MG63 (cell line): ENCODE measurements around the gene ACKR2. TPM values are rescaled to one million over a fixed set of nuclear protein-coding genes. Genes with fewer than 3 reads are reported as not detected.

Source experiments
- DNase-seq: peaks from one replicate; pipeline ENCODE4 v3.0.0-alpha.2; 2020
- H3K27me3 ChIP-seq: fragments of 250-450 bp; sonication (Bioruptor Pico); 2 replicates; pipeline ENCODE4 v1.5.1; 2020; ENCODE audit warnings: mild to moderate bottlenecking, moderate library complexity
- H3K36me3 ChIP-seq: fragments of 250-450 bp; sonication (Bioruptor Pico); 2 replicates; pipeline ENCODE4 v1.5.1; 2020; ENCODE audit warnings: mild to moderate bottlenecking, moderate library complexity
- H3K4me3 ChIP-seq: fragments of 250-450 bp; sonication (Bioruptor Pico); 2 replicates; pipeline ENCODE4 v1.5.1; 2020; ENCODE audit warnings: mild to moderate bottlenecking, moderate library complexity
- H3K9me3 ChIP-seq: fragments of 250-450 bp; sonication (Bioruptor Pico); 2 replicates; pipeline ENCODE4 v1.5.1; 2020; ENCODE audit warnings: mild to moderate bottlenecking, moderate library complexity
- total RNA-seq: library from RNA; depleted of rRNA; stranded (reverse); fragments of >200 nt; shearing (Covaris generic); gene quantifications from 2 replicates; pipeline ENCODE4 v1.2.3, GENCODE V29; 2014; ENCODE audit warnings: low replicate concordance

Gene ACKR2
- total RNA-seq, 1 experiment from 2014 or later = not detected

GRCh38 chr3:42887084-42887483 is 77.8 kb downstream of the ACKR2 start:
- no peak for DNase-seq
- Histone ChIP-seq H3K27me3 (no peaks in the 10 kb centered on the region), H3K9me3 (no peaks in the 10 kb centered on the region), H3K36me3 (no peaks in the 10 kb centered on the region), H3K4me3 (no peak overlapping the region)

- H3K27me3 ChIP-seq = no peaks in the 10 kb centered on the region
- no peaks in the 10 kb centered on the region for H3K36me3 ChIP-seq
- DNase-seq = no peak
- no peaks in the 10 kb centered on the region for H3K9me3 ChIP-seq
- no peak overlapping the region for H3K4me3 ChIP-seq
Measured at GRCh38 chr3:42891042-42891441, 81.8 kb downstream of the ACKR2 start.

- no peaks in the 10 kb centered on the region for H3K27me3 ChIP-seq
- no peaks in the 10 kb centered on the region for H3K9me3 ChIP-seq
- H3K36me3 ChIP-seq = no peaks in the 10 kb centered on the region
- DNase-seq = no peak
- no peak overlapping the region for H3K4me3 ChIP-seq
Measured at GRCh38 chr3:42892169-42892568, 82.9 kb downstream of the ACKR2 start.

GRCh38 chr3:42892807-42893206 is 83.6 kb downstream of the ACKR2 start:
- Histone ChIP-seq H3K9me3 (no peaks in the 10 kb centered on the region), H3K36me3 (no peaks in the 10 kb centered on the region), H3K27me3 (no peaks in the 10 kb centered on the region), H3K4me3 (no peak overlapping the region)
- DNase-seq = no peak

- DNase-seq = no peak
- H3K9me3 ChIP-seq = no peaks in the 10 kb centered on the region
- no peaks in the 10 kb centered on the region for H3K27me3 ChIP-seq
- H3K4me3 ChIP-seq = no peak overlapping the region
- H3K36me3 ChIP-seq = no peaks in the 10 kb centered on the region
Measured at GRCh38 chr3:42894698-42895579, 85.7 kb downstream of the ACKR2 start.

GRCh38 chr3:42895580-42895868 is 86.3 kb downstream of the ACKR2 start:
- Histone ChIP-seq H3K4me3 (no peak overlapping the region), H3K36me3 (no peaks in the 10 kb centered on the region), H3K27me3 (no peaks in the 10 kb centered on the region), H3K9me3 (no peaks in the 10 kb centered on the region)
- no peak for DNase-seq

GRCh38 chr3:42898896-42899675 is 89.8 kb downstream of the ACKR2 start:
- DNase-seq = no peak
- H3K4me3 ChIP-seq = no peak overlapping the region
- no peaks in the 10 kb centered on the region for H3K27me3 ChIP-seq
- no peaks in the 10 kb centered on the region for H3K9me3 ChIP-seq
- H3K36me3 ChIP-seq = no peaks in the 10 kb centered on the region

- DNase-seq = no peak
- no peak overlapping the region for H3K4me3 ChIP-seq
Measured at GRCh38 chr3:42900226-42901072, 91.2 kb downstream of the ACKR2 start.

GRCh38 chr3:42901073-42901415 is 91.8 kb downstream of the ACKR2 start:
- DNase-seq = no peak
- no peaks in the 10 kb centered on the region for H3K36me3 ChIP-seq
- H3K9me3 ChIP-seq = no peaks in the 10 kb centered on the region
- no peaks in the 10 kb centered on the region for H3K27me3 ChIP-seq
- H3K4me3 ChIP-seq = no peak overlapping the region

More at GRCh38 chr3:42900226-42901072, 91.2 kb downstream of the ACKR2 start:
- Histone ChIP-seq H3K9me3 (no peaks in the 10 kb centered on the region), H3K27me3 (no peaks in the 10 kb centered on the region), H3K36me3 (no peaks in the 10 kb centered on the region)

- DNase-seq = no peak
- H3K4me3 ChIP-seq = no peak overlapping the region
- no peaks in the 10 kb centered on the region for H3K36me3 ChIP-seq
- H3K9me3 ChIP-seq = no peaks in the 10 kb centered on the region
- no peaks in the 10 kb centered on the region for H3K27me3 ChIP-seq
Measured at GRCh38 chr3:42902257-42902656, 93.0 kb downstream of the ACKR2 start.

- DNase-seq = no peak
- Histone ChIP-seq H3K27me3 (no peaks in the 10 kb centered on the region), H3K36me3 (no peaks in the 10 kb centered on the region)
Measured at GRCh38 chr3:42904076-42904475, 94.8 kb downstream of the ACKR2 start.

GRCh38 chr3:42905740-42906069 is 96.5 kb downstream of the ACKR2 start:
- Histone ChIP-seq H3K4me3 (no peak overlapping the region), H3K36me3 (no peaks in the 10 kb centered on the region)
- DNase-seq = no peak

More at GRCh38 chr3:42904076-42904475, 94.8 kb downstream of the ACKR2 start:
- Histone ChIP-seq H3K9me3 (no peaks in the 10 kb centered on the region), H3K4me3 (no peak overlapping the region)

GRCh38 chr3:42906070-42906847 is 97.0 kb downstream of the ACKR2 start, which contains the start of gene ZNF662:
Gene ZNF662 (plus strand): TSS chr3:42906142. CDS start chr3:42908115, 1,973 bp downstream.
- no peak for DNase-seq
- Histone ChIP-seq H3K36me3 (no peaks in the 10 kb centered on the region), H3K4me3 (no peak within 1 kb of the TSS), H3K9me3 (no peaks in the 10 kb centered on the region), H3K27me3 (no peaks in the 10 kb centered on the region)

More at GRCh38 chr3:42905740-42906069, 96.5 kb downstream of the ACKR2 start:
- no peaks in the 10 kb centered on the region for H3K9me3 ChIP-seq
- no peaks in the 10 kb centered on the region for H3K27me3 ChIP-seq

- Histone ChIP-seq H3K36me3 (no peaks in the 10 kb centered on the region), H3K27me3 (no peaks in the 10 kb centered on the region), H3K9me3 (no peaks in the 10 kb centered on the region), H3K4me3 (no peak overlapping the region)
- DNase-seq = no peak
Measured at GRCh38 chr3:42906848-42907183, 97.6 kb downstream of the ACKR2 start.

GRCh38 chr3:42908675-42909074 is 99.4 kb downstream of the ACKR2 start:
- H3K9me3 ChIP-seq = no peaks in the 10 kb centered on the region
- H3K27me3 ChIP-seq = no peaks in the 10 kb centered on the region
- no peak overlapping the region for H3K4me3 ChIP-seq
- DNase-seq = no peak
- no peaks in the 10 kb centered on the region for H3K36me3 ChIP-seq

GRCh38 chr3:42911551-42911950 is 102.3 kb downstream of the ACKR2 start:
- no peaks in the 10 kb centered on the region; the same call in 1 of the 2 replicates for H3K9me3 ChIP-seq
- DNase-seq = no peak
- H3K36me3 ChIP-seq = no peaks in the 10 kb centered on the region
- no peaks in the 10 kb centered on the region for H3K27me3 ChIP-seq
- H3K4me3 ChIP-seq = no peak overlapping the region
